Activated effector memory CD4-positive, alpha-beta T cell treated with anti-CD3 and anti-CD28 coated beads, Interleukin-2, amount 50 U/mL, for 16 hours (primary cell): ENCODE measurements around the gene CTSD.
A peak's percentile ranks its signal among the peaks of the same experiment; 100 is the strongest.

ENCODE experiments used
- DNase-seq: peaks from one replicate; pipeline ENCODE4 v3.0.0-alpha.2; 2020

Gene CTSD

DNA sequence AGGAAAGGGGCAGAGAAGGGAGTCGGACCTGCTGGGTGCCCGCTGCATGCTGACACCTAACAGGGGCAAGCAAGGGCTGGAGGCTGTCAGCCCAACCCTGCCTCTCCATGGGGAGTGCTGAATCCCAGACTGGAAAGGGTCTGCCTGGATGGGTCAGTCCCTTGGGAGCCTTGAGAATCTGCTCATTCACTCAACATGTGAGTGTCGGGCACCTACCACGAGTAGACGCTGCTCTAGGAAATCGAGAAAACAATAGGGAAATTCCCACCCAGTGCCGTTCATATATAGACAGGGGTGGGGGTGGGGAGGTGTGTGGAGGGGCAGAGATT, 4.4 kb upstream of the CTSD start:
- DNase-seq = no peak

DNA sequence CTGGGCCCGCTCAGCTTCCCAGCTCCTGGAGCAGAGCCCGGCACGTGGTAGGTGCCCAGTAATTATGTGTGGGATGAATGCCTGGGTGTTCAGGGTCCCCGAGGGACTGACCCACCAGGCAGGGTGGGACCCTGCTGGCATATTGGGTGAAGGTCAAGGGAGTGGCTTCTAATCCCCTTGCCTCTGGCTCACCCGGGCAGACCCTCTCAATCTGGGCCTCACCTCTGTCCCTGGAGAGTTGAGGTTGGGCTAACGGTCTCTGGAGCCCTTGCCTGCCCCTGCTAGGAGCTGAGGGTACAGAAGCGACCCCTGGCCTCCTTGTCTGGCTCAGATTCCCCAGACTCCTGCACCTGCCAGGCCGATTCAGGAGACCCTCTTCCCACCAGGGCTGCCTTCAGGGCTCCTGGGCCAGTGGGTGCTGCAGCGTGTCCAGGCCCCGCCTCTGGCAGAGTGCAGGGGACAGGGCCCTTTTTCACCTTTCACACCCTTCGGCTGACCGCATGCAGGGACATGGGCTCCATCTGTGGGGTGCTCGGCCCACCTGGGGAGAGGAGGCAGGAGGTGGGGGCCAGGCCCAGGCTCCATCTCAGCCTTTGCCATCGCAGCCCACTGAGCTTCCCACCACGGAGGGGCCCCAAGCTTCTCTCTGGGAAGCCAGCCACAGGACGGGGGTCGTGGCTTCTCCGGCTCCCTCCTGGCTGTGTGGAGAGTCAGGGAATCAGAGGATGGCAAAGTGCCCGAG, 3.8 kb upstream of the CTSD start:
- DNase-seq = no peak

DNA sequence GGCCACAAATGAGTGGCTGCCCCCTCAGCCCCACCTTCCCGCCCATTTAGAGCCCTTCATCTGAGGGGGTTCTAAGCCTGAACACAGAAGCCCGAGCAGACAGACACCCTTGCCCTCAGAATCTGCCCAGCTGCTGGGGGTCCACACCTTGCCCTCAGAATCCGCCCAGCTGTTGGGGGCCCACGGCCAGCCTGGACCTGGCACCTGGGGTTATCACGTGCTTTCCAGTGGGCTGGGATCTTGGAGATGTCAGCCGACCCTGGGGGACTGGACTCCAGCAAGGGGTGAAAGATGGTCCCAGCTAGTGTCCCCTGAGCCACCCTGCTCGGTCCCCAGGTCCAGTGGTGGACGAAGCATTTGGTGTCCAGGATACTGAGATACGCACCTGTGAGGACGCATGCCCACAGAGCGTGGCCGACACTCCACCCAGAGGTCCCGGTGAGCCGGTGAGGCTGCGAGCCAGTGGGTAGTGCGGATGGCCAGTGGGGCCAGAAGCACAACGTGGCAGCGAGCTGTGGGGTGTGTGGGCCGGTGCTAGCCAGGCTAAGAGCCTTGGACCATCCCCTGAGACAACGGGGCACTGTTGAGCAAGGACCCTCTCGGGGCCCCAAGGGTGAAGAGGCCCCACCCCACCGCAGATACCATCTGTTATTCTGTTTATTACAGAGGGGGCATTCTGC, 3.1 kb upstream of the CTSD start:
- DNase-seq = no peak

DNA sequence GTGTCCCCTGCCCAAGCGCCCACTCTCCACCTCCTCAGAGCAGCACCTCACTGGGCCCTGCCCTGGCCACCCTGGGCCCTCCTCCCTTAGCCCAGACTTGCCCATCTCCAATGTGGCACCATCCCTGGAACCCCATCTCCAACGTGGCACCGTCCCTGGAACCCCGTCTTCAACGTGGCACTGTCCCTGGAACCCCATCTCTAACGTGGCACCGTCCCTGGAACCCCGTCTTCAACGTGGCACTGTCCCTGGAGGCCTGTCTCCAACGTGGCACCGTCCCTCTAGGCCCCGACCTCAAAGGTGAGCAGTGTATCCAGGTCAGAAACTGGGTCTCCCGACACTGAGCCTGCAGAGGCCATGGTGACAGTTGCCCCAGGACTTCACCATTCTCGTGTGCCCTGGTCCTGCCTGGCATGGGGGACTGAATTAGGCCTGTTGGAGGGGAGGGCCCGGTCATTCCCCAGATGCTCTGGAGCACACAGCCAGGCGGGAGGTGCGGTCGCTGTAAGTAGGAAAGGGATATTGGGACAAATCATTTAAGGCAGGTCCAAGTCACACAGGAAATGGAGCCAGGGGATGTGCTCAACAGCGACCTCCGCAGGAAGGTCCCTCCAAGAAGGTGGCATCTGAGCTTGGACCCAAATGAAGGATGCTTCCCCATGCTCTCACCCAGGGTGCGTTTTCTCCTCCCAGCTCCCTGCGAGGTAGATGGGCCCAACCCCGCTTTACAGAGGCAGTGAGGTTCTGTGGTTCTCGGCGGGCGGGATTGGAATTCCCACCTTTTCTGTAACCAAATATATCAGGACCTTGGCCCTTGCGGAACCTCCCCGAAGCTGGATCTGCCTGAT, 2.4 kb upstream of the CTSD start:
- DNase-seq = no peak

DNA sequence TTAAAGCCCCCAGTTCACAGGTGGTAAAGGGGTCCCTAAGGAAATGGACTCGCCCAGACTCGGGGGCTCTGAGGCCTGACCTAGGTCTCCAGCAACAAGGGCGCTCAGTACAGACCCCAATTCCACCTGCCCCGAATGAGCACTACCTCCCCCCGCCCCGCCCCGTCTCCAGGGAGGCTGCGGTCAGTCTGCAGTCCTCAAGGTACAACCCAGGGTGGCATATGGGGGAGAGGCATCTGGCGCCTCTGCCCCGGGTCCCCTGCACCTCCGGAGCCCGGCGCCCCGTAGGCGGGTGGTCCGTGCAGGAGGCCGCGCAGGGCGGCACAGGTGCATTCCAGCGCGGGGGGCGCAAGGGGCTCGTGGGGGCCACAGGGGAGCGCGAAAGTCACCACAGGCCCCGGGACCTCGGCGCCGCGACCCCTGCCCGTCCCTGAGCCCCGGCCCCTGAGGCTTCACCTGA, 361 bp downstream of the CTSD start:
- no peak for DNase-seq

DNA sequence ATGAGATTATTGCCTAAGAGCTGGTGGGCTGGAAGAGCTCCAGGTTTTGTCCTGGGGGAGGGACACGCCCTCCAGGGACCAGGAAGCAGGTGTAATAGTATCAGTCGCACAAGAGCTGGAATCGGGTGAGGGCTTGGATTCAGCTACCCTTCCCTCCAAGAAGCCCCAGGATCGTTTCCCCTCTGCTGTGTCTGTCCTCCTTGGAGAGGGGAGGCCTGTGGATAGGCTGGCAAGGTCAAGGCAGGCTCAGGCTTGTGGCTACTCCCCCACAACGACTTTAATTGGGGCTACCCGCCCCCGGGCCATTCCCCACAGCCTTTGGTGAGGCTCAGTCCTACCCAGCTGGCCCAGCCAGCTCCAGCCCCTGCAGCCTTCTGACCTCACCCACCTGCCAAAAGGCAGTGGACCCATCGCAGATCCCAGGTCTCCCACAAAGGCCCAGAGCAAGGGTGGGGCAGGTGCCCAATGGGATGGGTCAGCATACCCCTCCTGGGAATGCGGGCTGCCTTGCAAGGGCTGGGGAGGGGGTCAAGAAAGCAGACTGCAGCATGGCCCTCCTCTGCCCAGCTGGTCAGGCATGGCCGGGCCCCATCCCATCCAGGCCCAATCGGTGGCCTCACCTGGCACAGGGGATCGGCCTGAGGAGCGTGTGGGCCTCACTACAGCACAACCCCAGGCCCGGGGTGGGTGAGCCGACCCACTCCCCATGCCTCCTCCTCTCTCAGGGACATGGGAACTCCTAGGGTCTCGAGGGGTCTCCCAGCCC, 1.0 kb downstream of the CTSD start:
- DNase-seq = no peak

DNA sequence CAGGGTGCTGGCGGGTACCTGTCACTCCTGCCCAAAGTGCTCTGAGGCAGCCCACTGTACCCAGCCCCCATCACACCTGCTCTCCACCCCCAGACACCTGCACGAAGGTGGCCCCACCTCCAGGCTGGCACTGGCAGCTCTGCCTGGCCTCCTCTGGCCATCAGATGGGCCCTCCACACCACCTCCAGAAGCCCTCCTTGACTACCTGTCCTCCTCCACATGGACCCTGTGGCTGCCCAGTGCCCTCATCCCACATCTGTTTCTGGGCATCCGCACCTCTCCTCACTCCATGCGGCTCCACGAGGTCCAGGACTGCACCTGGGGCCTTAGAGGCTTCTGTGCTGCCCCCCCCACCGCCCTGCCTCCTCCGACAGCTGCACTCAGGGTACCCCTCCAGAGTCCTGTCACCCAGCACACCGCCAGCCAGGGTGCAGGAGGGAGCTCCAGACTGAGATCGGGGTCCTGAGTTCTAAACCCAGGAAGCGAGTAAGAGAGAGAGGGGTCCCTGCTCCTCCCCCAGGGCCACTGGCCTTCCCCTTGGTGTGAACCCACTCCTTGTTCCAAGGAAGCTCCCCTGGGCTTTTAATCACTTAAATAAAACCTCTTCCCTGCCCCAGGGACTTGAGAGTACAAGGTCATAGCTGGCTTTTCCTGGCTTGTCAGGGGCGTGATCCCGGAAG, 1.7 kb downstream of the CTSD start:
- no peak for DNase-seq

DNA sequence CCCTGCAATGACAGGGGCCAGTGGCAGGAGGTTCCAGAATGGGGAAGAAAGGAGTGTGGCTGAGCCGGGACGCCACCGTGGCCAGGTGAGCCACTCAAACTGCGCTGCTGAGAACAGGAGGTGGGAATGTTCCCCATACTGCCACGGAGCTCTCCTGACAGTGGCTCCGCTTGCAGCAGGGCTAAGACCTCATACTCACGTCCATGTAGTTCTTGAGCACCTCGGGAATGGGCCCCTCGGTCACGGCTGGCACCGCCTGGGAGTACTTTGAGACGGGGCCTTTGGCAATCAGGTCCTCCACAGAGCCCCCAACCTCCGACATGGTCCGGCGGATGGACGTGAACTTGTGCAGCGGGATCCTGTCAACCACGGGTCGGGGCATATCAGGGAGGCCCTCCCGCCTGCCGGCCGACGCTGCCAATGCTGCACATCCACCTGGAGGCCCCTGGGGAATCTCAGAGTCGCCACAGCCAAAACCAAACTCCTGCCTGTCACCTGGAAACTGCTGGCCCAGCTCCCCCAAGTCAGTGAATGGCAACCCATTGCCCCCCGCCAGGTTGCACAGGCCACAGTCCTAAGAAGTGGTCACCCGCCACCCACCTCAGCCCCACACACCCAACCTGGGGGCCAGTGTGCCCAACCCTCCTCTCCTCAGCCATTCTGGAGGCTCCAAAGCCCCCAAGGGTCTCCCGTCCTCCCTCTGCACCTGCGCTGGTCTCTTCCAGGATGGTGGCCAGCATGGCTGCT, 2.4 kb downstream of the CTSD start:
- DNase-seq = no peak

DNA sequence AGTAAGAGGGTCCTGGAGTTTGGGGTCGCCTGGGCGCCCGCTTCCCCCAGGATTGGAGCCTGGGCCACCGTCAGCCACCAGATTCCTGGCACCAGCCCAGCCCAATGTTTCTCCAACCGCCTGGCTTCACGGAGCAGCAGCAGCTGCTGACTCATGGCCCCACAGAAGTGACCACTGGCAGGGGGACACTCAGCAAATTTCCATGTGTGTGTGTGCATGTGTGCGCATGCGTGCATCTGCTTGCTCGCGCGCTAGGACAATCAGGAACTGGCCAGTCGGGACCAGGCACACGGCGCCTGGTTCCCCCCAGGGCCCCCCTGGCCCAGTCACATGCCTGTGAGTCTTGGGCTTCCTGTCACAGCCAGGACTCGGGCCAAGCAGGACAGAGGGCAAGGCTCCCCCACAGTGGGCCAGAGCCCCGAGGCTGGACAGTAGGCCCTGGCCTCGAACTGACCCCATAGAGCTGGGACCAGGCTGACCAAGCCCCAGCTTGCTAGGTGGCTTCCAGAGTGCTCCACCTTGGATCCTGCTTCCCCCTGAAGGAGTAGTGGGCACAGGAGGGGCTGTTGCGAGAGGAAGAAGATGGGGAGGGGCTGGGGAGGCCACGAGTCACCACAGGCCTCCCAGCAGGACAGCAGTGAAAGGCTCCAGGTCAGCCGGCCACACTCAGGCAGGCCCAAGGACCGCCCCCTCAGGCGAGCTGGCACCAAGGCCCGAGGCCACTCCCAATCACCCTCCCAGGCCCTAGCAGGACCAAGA, 3.2 kb downstream of the CTSD start:
- DNase-seq = no peak

DNA sequence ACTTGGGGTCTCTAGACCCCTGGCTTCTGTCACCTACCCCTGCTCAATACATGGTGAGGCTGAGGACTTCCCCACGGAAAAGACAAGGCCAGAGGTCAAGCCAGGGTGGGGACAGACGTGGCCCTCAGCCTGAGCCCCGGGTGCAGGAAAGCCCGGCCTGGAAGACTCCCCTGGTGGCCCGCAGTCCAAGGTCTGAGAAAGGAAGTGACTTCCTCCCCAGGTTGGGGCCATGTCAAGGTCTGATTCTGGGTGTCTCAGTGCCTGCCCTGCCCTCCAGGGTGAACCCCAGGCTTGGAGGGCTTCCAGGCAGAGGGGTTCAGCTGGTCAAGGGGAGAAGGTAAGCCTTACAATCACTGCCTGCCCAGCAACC, 3.9 kb downstream of the CTSD start:
- DNase-seq = no peak

DNA sequence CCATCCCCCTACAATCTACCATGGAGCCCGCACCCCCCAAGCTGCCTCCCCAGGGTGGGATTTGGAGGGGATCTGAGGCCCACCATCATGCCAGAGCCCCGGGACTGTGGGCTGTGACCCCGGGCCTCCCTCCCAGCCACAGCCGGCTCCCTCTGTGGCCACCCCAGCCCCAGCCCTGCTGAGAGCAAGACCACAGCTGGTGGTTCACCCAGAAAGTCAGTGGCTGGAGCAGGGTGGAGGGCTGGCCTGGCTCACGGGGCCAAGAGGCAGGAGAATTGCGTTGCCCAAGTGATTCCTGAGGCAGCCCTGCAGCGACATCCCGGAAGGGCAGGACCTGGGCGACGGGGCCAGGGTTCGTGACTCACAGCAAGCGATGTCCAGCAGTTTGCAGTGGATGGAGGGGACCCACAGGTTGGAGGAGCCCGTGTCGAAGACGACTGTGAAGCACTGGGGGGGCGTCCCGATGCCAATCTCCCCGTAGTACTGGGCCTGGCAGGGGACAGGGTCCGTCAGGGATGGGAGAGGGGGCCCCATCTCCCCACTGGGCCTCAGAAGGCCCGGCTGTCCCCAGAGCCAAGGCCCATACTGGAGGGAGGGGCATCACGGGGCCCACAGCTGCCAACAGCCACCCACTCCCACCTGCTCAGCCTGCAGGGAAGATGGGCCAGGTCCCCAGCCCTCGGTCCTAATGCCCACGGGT, 4.4 kb downstream of the CTSD start:
- DNase-seq = no peak

DNA sequence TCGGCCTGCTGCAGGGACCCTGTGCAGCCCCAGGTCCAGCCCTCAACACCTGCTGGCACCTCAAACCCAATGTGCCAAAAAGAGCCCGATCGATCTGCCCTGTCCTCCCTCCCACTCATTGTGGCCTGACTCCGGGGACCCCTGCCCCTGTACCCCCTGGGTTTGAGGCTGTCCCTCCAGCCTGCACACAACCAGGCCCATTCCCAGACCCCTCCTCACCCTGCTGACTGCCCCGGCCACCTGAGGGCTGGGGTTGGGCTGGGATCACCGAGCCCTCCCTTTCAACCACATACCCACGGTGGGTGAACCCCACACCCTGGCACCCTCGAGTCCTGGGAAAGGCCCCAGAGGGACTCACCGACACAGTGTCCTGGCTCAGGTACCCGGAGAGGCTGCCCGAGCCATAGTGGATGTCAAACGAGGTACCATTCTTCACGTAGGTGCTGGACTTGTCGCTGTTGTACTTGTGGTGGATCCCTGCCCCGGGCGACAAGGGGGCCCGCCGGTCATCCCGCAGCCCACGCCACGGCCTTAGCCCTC, 5.0 kb downstream of the CTSD start:
- no peak for DNase-seq

DNA sequence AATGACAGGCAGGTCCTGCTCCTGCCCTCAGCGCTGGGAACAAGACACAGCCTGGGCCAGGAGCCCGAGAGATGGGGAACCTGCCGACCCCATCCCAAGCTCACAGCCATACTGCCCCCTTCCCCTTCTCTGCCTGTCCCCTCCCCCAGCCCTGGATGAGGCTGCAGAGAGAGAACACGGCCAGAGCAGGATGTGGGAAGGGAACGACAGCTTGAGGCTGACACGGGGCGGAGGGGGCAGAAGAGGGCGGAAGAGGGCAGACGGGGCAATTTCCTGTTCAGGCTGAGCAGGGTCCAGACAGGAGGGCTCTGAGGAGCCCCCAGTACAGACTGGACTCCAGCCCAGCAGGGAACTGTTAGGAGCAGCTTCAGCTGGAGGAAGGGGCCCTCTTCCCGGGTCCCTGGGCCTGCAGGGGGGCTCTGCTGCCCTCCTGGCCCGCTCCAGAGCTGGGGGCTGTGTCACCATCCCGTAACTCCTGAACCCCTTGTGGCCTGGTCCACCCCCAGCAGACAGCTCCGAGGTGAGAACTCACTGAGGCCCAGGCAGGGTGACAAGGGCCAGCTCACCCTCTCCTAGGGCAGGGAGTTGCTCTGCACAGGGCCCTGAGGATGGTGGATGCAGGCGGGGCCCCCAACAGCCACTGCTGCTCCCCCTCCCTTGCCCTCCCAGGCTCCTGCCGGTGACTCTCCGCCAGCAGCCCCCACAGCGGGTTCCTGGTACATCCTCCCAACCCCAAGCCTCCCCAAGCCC, 5.7 kb downstream of the CTSD start:
- DNase-seq = peak; percentile 75

DNA sequence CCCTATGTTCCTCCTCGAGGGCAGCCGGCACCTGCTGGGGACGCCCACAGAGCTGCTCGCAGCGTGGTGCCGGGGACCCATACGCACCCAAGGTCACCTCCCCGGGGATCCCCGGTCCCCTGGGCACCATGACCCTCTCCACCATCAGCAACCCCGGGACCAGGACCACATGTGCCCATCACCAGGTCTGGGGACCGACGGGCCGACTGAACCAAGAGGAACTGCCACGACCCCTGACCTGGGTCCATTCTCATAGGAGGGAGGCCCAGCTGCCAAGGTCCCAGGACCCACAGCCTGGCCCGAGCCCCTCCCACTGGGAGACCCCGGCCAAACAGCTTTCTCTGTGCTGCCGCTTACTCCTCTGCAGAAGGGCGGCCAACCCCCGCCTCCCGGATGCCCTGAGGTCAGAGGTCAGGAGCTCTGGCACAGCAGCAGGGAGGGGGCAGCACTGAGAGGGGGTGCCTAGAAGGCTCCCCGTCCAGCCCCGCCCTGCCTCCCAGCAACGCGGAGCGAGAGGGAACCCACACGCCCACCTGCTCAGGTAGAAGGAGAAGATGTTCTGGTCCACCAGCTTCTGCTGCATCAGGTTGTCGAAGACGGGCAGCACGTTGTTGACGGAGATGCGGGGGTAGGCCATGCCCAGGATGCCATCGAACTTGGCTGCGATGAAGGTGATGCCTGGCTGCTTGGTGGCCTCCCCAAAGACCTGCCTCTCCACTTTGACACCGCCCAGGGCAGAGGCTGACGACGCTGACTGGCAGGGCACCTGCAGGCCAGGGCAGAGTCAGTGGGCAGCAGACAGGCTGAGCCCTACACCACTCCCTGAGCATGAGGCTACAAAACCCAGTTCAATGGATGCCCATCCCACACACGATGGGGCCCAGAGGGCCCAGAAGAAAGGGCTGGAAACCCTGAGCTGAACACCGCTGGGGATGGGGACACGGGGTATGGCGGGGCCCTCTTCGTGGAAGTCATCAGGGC, 6.6 kb downstream of the CTSD start:
- DNase-seq = no peak

DNA sequence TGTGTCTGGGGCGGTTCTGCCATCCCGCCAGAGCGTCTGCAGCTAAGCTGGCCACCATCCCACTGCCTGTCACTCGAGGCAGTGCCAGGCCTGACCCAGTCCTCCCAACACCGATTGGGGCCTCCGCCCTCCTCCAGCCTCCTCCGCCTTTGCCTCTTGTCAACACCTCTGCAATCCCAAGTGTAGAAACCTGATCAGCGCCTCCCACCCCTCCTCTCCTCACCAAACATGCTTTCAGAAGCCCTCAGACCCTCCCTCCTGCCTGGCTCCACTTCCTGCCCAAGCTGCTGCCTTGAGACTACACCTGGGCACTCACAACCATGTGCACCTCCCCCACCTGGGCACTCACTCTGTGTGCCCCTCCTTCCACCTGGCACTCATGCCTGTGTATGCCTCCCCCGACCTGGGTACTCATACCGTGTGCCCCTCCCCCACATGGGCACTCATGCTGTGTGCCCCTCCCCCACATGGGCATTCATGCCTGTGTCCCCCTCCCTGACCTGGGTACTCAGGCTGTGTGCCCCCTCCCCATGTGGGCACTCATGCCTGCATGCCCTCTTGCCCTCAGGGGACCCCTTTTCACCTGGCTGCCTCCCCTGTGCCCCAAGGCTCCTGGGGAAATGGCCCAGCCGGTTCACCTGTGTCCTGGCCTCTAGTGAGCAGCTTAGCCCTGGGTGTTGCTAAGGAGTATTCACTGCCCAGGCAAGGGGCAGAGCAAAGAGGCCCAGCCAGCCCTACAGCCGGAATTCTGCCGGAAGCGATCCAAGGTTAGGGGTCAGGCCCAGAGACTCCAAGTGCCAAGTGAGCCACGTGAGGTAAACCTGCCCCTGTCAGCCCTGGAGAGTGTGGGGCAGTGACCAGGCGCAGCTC, 7.8 kb downstream of the CTSD start:
- DNase-seq = no peak

DNA sequence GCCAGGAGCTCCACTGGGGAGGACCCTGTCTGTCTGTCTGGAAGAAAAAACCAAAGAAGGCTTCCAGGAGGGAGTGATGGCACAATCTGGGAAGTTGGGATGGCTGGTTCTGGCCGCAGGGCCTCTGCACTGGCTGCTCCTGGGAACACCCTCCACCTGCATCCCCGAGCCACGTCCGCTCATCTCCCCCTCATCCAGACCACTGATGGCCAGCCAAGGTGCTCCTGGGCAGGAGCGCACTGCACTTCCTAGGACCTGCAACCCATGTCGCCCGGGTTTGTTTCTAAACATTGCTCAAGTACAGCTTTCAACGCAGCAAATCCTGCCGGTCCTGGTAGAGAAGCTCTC, 8.4 kb downstream of the CTSD start:
- no peak for DNase-seq
